Lower leg skin (tissue), 3 donors: ENCODE measurements around the gene TEK.

Source experiments
- POLR2A ChIP-seq, 2 donors: fragments of 450-650 bp; IDR thresholded peaks; one replicate each; pipeline ENCODE4 v1.6.1; 2016 to 2017; ENCODE audit warnings: antibody characterized with exemption in 2 of 2, mild to moderate bottlenecking in 1 of 2, moderate library complexity in 1 of 2
- TF ChIP-seq, protein P1 (sequence below), 3 donors: fragments of 450-650 bp; IDR thresholded peaks; one replicate each; pipeline ENCODE4 v1.5.1; 2016; ENCODE audit warnings: antibody characterized with exemption in 3 of 3, mild to moderate bottlenecking in 3 of 3, moderate library complexity in 2 of 3

DNA sequence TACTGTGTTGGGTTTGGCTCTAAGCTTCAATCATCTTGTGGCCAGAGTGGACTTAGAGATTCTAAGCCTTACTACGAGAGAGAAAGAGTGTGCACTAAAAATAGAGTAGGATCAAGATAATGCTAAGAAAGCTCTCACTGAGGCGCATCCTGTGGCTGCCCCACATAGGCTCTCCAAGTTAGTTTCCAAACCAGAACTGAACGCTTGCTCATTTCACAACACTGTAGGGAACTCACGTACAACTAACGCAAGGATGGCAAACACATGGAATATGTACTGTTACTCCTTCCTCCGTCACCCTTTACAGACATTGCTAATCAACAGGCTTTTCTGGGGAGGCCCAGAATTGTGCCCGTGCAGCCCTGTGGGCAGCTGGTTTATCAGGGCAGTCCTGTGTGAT lies 97.0 kb downstream of the TEK start:
- TF ChIP-seq POLR2A (IDR thresholded peaks at IDR 0.05) = no peak
- TF ChIP-seq, protein P1, sequence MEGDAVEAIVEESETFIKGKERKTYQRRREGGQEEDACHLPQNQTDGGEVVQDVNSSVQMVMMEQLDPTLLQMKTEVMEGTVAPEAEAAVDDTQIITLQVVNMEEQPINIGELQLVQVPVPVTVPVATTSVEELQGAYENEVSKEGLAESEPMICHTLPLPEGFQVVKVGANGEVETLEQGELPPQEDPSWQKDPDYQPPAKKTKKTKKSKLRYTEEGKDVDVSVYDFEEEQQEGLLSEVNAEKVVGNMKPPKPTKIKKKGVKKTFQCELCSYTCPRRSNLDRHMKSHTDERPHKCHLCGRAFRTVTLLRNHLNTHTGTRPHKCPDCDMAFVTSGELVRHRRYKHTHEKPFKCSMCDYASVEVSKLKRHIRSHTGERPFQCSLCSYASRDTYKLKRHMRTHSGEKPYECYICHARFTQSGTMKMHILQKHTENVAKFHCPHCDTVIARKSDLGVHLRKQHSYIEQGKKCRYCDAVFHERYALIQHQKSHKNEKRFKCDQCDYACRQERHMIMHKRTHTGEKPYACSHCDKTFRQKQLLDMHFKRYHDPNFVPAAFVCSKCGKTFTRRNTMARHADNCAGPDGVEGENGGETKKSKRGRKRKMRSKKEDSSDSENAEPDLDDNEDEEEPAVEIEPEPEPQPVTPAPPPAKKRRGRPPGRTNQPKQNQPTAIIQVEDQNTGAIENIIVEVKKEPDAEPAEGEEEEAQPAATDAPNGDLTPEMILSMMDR (IDR thresholded peaks at IDR 0.05) = no peak
